HUES64 (cell line): ENCODE measurements around the gene C11orf87. TPM values are rescaled to one million over a fixed set of nuclear protein-coding genes. Genes with fewer than 3 reads are reported as not detected.

Experiments used
- H3K27ac ChIP-seq: 2 replicates; pipeline ENCODE4 v1.7.0; 2013; ENCODE audit warnings: low read depth, low read length, inconsistent platforms
- H3K27me3 ChIP-seq: 2 replicates; pipeline ENCODE4 v1.6.1; 2013; ENCODE audit warnings: mild to moderate bottlenecking, low read length; ENCODE audit not compliant: insufficient read depth
- H3K36me3 ChIP-seq: 2 replicates; pipeline ENCODE4 v1.6.1; 2013; ENCODE audit warnings: mild to moderate bottlenecking, low read length; ENCODE audit not compliant: insufficient read depth
- H3K4me1 ChIP-seq: 2 replicates; pipeline ENCODE4 v1.6.1; 2013; ENCODE audit warnings: mild to moderate bottlenecking, low read length, moderate library complexity; ENCODE audit not compliant: insufficient read depth
- H3K4me3 ChIP-seq: 2 replicates; pipeline ENCODE4 v1.5.1; 2013; ENCODE audit warnings: mild to moderate bottlenecking, low read length, moderate library complexity
- H3K9ac ChIP-seq: 2 replicates; pipeline ENCODE4 v1.6.1; 2013; ENCODE audit warnings: mild to moderate bottlenecking, low read depth, low read length
- H3K9me3 ChIP-seq: 2 replicates; pipeline ENCODE4 v1.6.1; 2013; ENCODE audit warnings: low read depth, low read length; ENCODE audit not compliant: insufficient read depth
- WGBS: fragments of 150-250, 120-280 bp; methylation state at CpG from one replicate; pipeline ENCODE4 v1.1.7; 2013; ENCODE audit warnings: missing lambda C conversion rate; 5-methylcytosine and 5-hydroxymethylcytosine counted together
- polyA plus RNA-seq, 2 experiments: library from polyadenylated mRNA; stranded (reverse); fragments of 50-300 nt; gene quantifications; one replicate each; pipeline ENCODE4 v1.2.3, GENCODE V29; 2013

The C11orf87 gene
- polyA plus RNA-seq (2013, experiment 1 of 2), result 1.1 TPM
- 0.82 TPM for polyA plus RNA-seq (2013, experiment 2 of 2)

DNA sequence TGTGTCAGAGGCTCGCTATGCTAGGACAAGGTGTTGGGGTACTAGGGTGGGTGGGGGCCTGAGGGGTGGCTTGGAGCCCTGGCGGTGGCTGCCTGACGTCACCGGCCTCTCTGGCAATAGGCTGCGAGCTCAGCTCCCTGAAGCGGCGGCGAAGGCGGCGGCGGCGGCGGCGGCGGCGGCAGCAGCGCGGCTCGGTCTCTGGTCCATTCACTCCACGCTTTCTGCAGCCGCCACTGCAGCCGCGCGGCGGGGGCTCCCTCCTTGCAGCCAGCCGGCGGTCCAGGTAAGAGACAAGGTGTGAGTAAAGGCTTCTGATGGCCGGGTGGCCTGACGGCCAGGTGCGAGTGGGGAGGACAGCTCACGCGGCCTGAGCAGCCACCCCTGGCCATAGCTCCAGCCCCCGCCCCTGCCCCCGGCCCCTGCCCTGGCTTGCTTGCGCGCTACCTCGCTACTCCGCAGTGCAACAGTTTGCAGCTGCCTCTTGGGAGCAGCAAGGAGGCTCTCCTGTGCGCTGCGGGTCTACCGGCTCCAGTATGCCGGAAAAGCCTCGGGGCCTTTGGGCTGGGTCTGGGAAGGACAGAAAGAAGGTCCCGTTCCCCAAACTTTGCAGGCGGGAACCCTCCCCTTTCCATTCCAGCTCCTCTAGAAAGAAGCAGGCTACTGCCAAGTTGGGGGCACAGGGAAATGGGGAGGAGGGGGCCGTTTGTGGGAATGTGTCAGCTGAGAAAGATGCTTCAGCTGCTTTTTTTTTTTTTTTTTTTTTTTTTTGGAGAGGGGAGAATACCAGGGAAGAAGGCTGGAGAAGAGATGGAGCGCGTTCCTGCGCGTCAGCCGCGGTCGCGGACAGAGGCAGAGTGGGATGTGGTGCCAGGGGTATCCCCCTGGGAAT is at the start of gene C11orf87:
TSS of gene C11orf87 (plus strand) at position 210 of the 889 bp plus-strand sequence. CDS start 1,444 bp downstream, outside the sequence.
- under 1% methylated on average over 54 of the region's 54 CpGs for WGBS
- peak within 1 kb of the TSS; percentile 54 for H3K4me3 ChIP-seq
- H3K27ac ChIP-seq, result no peak within 1 kb of the TSS
- no peaks in the 10 kb centered on the region for H3K36me3 ChIP-seq
- no peaks in the 10 kb centered on the region for H3K9me3 ChIP-seq
- H3K27me3 ChIP-seq, result peaks cover 65% of the 10 kb centered on the region
- H3K9ac ChIP-seq, result no peak within 1 kb of the TSS
- no peaks in the 10 kb centered on the region for H3K4me1 ChIP-seq

DNA sequence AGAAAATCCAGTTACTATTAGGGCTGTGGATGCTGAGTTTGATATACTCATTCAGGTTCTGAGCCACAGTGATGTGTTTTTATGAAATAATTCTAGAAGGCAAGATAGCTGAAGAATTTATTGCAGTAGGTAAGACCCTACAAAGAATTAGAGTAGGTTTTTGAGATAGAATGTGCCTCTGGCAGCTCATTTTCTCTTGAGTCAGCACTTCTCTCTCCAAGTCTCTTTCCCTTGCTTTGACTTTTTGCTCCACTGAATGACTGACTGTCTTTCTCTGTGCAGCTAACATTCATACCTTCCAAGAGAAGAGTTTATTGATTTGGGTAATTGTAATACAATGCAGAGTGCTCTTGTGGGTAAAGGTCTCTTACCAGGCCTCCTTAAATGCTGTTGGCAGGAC is 48.0 kb upstream of the C11orf87 start:
- Histone ChIP-seq H3K4me3 (no peak overlapping the region), H3K9me3 (no peaks in the 10 kb centered on the region), H3K27ac (no peak overlapping the region), H3K9ac (no peak overlapping the region), H3K36me3 (no peaks in the 10 kb centered on the region), H3K27me3 (no peaks in the 10 kb centered on the region), H3K4me1 (no peaks in the 10 kb centered on the region)

GRCh38 chr11:109374441-109374840 is 47.5 kb upstream of the C11orf87 start:
- H3K36me3 ChIP-seq, result no peaks in the 10 kb centered on the region
- no peaks in the 10 kb centered on the region for H3K9me3 ChIP-seq
- H3K27me3 ChIP-seq, result no peaks in the 10 kb centered on the region
- H3K4me1 ChIP-seq, result no peaks in the 10 kb centered on the region
- H3K4me3 ChIP-seq, result no peak overlapping the region
- H3K9ac ChIP-seq, result no peak overlapping the region
- no peak overlapping the region for H3K27ac ChIP-seq
- 96% methylated on average over 4 of the region's 4 CpGs for WGBS

DNA sequence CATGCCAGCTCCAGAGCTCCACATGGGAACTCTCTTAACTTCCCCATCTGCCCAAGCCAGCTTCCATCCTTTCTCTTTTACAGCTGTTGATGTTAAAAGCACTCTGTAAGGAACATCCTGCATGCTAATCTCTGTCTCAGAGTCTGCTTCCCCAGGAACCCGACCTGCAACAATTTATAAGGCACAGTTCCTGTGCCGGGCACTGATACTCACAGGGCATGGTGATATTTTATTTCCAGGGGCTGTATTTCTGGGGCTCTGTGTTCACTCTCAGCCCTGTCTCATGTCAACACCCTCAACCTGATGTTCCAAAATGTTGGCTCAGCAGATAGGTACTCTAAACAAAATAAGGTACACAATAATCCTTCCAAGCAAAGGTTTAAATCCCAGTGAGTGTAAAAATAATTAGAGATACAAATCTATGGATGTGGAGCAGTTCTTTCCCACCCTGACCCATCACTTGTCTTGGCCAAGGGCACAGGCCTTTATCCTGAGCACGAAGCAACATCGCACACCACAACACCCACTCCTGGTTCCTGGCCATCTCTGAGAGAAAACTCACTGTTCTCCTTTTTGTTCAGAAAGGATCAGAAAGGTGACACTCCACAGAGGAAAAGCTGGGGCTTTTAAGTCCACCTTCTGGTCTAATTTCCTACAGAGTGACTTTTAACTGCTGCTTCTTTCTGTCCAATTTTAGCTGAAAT is 44.8 kb upstream of the C11orf87 start:
- no peaks in the 10 kb centered on the region for H3K27me3 ChIP-seq
- no peaks in the 10 kb centered on the region for H3K9me3 ChIP-seq
- H3K27ac ChIP-seq, result no peak overlapping the region
- no peaks in the 10 kb centered on the region for H3K36me3 ChIP-seq
- no peaks in the 10 kb centered on the region for H3K4me1 ChIP-seq
- no peak overlapping the region for H3K9ac ChIP-seq
- WGBS, result 90% methylated on average over 4 of the region's 4 CpGs
- H3K4me3 ChIP-seq, result no peak overlapping the region

GRCh38 chr11:109378034-109378433 is 44.0 kb upstream of the C11orf87 start:
- Histone ChIP-seq H3K27me3 (no peaks in the 10 kb centered on the region), H3K27ac (no peak overlapping the region), H3K36me3 (no peaks in the 10 kb centered on the region), H3K4me1 (no peaks in the 10 kb centered on the region), H3K4me3 (no peak overlapping the region), H3K9ac (no peak overlapping the region), H3K9me3 (no peaks in the 10 kb centered on the region)

GRCh38 chr11:109383306-109383705 is 38.7 kb upstream of the C11orf87 start:
- no peaks in the 10 kb centered on the region for H3K27me3 ChIP-seq
- H3K4me1 ChIP-seq, result 0 out of 2 replicates have a peak, but pooled peaks cover under 1% of the 10 kb centered on the region
- no peak overlapping the region for H3K9ac ChIP-seq
- no peaks in the 10 kb centered on the region for H3K36me3 ChIP-seq
- WGBS, result 83% methylated on average over 1 of the region's 1 CpG
- no peak overlapping the region for H3K27ac ChIP-seq
- H3K4me3 ChIP-seq, result no peak overlapping the region
- no peaks in the 10 kb centered on the region for H3K9me3 ChIP-seq

DNA sequence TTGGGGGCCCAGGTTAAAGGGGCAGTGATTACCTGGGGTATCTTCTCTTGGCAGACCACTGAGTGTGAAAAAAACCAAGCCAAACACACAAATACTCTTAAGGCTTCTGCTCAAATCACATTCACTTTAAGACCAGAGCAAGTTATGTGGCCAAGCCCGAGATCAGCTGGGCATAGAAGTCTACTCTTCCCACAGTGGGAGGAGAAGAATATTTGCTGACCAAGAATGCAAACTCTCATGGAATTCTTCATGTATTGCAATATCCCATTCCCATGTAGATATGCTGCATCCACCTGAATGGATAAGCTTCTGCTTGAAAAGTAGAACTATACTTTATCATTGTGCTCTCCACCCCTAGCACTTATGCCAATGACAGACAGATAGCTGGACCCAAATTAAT is 37.1 kb upstream of the C11orf87 start:
- H3K27ac ChIP-seq, result no peak overlapping the region
- no peaks in the 10 kb centered on the region for H3K36me3 ChIP-seq
- no peaks in the 10 kb centered on the region for H3K27me3 ChIP-seq
- no peak overlapping the region for H3K9ac ChIP-seq
- H3K9me3 ChIP-seq, result no peaks in the 10 kb centered on the region
- H3K4me3 ChIP-seq, result no peak overlapping the region
- peaks cover 17% of the 10 kb centered on the region for H3K4me1 ChIP-seq
- 92% methylated on average over 1 of the region's 1 CpG for WGBS

- Histone ChIP-seq H3K27ac (no peak overlapping the region), H3K9me3 (no peaks in the 10 kb centered on the region), H3K9ac (no peak overlapping the region)
Observed at GRCh38 chr11:109388982-109389381, 33.0 kb upstream of the C11orf87 start.

DNA sequence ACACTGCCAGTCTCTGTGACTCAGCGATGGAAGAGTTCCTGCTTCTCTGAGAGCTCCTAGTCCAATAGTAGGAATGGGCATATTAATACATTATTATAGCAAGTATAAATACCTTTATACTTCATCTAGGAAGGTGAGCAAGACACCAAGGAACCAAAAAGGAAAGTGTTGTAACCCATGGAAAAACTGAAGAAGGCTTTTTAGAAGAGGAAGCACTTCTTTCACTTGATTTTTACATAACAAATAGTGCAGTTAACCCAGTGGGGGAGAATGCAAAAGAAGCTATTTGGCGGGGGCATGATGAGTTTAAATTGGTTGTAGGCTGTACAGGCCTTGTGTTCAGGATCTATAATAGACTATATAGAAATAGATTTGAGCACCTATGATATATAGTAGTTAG is 31.2 kb upstream of the C11orf87 start:
- Histone ChIP-seq H3K4me1 (peaks cover 25% of the 10 kb centered on the region), H3K4me3 (peak overlapping the region; percentile 19; the same call in 1 of the 2 replicates), H3K9me3 (no peaks in the 10 kb centered on the region), H3K36me3 (no peaks in the 10 kb centered on the region), H3K27ac (peak overlapping the region; percentile 59), H3K9ac (no peak overlapping the region), H3K27me3 (no peaks in the 10 kb centered on the region)
- no CpG with 5 or more reads among the region's 2 CpGs for WGBS

More at GRCh38 chr11:109388982-109389381, 33.0 kb upstream of the C11orf87 start:
- 77% methylated on average over 2 of the region's 3 CpGs for WGBS
- Histone ChIP-seq H3K4me1 (peaks cover 25% of the 10 kb centered on the region), H3K27me3 (no peaks in the 10 kb centered on the region), H3K36me3 (no peaks in the 10 kb centered on the region), H3K4me3 (no peak overlapping the region)

DNA sequence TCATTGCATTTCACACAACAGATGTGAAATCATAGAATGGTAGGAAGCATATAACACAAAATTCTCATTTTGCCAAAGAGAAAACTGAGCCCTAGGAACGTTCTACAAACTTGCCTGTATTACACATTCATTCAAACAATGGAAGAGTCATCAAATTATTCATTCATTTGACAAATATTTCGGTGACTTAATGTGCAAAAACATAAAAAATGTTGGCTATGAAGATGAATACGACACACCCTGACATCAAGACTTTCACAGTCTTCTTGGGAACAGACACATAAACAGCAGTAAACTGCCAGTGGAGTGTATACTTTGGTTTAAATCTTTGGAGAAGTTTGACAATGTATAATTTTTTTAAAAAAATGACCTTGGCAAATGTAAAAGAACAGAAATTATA is 20.4 kb upstream of the C11orf87 start:
- Histone ChIP-seq H3K9ac (no peak overlapping the region), H3K4me3 (no peak overlapping the region), H3K27me3 (no peaks in the 10 kb centered on the region), H3K36me3 (no peaks in the 10 kb centered on the region), H3K9me3 (no peaks in the 10 kb centered on the region), H3K4me1 (no peaks in the 10 kb centered on the region), H3K27ac (no peak overlapping the region)
- 96% methylated on average over 3 of the region's 3 CpGs for WGBS

DNA sequence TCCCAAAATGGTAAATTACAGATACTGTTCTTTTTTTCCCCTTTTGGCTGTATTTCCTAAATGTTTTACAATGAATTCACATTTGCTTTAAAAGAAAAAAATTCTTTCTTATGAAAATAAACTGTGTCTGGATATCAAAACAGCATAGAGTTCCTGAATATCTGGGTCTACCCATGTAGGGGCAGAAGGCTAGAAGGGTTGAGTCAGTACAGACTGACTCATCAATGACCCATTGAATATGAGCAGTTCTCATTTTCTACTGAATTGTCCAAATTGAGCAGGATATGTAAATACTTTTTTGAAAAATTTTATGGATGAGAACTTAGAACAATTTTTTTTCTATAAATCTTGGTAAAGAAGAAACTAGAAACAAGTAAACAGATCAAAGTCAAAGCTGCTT is 16.3 kb upstream of the C11orf87 start:
- Histone ChIP-seq H3K4me3 (no peak overlapping the region), H3K9ac (no peak overlapping the region), H3K4me1 (no peaks in the 10 kb centered on the region), H3K27ac (no peak overlapping the region), H3K9me3 (no peaks in the 10 kb centered on the region), H3K36me3 (no peaks in the 10 kb centered on the region), H3K27me3 (no peaks in the 10 kb centered on the region)
